Measurements from ENCODE around the gene SOAT2. TPM values are rescaled to one million over a fixed set of nuclear protein-coding genes. Genes with fewer than 3 reads are reported as not detected.

The SOAT2 gene
- total and polyA plus RNA-seq, 5 experiments from 2014 or later = 0.42 to 0.80 (median 0.71) TPM

- H3K36me3 Mint-ChIP-seq = peaks cover 0 to 14% (median 0%) of the 10 kb centered on the region in 3 donors
- no peak overlapping the region for H3K4me3 Mint-ChIP-seq
- no peak for ATAC-seq
- H3K9me3 Mint-ChIP-seq = no peaks in the 10 kb centered on the region
- H3K4me1 Mint-ChIP-seq = peaks cover 0 to 2% (median 0%) of the 10 kb centered on the region in 4 donors
- no peak for DNase-seq
- POLR2A ChIA-PET = no interaction called here
- no peaks in the 10 kb centered on the region for H3K27me3 Mint-ChIP-seq
- no peak overlapping the region for H3K27ac Mint-ChIP-seq
Observed at GRCh38 chr12:53118751-53119300, 15.5 kb downstream of the SOAT2 start.

- H3K27ac Mint-ChIP-seq = peak overlapping the region in 1 of 10 donors; percentile 54
- H3K4me3 Mint-ChIP-seq = no peak overlapping the region
- no peaks in the 10 kb centered on the region for H3K27me3 Mint-ChIP-seq
- DNase-seq = no peak
- H3K4me1 Mint-ChIP-seq = peaks cover 0 to 2% (median 0%) of the 10 kb centered on the region in 4 donors
- H3K9me3 Mint-ChIP-seq = no peaks in the 10 kb centered on the region
- no peak for ATAC-seq
- POLR2A ChIA-PET = interaction anchor here (0.7 kb wide), 2 partner anchors 85 to 170 kb away, joined by 4 to 5 read pairs; no protein-coding TSS in a partner anchor
- peaks cover 0 to 23% (median 8%) of the 10 kb centered on the region in 3 donors for H3K36me3 Mint-ChIP-seq
Observed at GRCh38 chr12:53120685-53121525, 17.6 kb downstream of the SOAT2 start.

GRCh38 chr12:53122961-53123468, 19.7 kb downstream of the SOAT2 start:
- DNase-seq = no peak
- Mint-ChIP-seq H3K27ac (peak overlapping the region in 1 of 10 donors; percentile 39), H3K36me3 (peaks cover 0 to 23% (median 8%) of the 10 kb centered on the region in 3 donors), H3K9me3 (no peaks in the 10 kb centered on the region), H3K4me3 (no peak overlapping the region), H3K4me1 (peaks cover 0 to 3% (median under 1%) of the 10 kb centered on the region in 4 donors), H3K27me3 (peaks cover 0 to 1% (median 0%) of the 10 kb centered on the region in 5 donors)
- POLR2A ChIA-PET = interaction anchor here (1.0 kb wide), 1 partner anchor 44 kb away, joined by 5 read pairs; the partner anchor contains the start of gene SPRYD3
- ATAC-seq = no peak

GRCh38 chr12:53123578-53124351, 20.5 kb downstream of the SOAT2 start:
- Mint-ChIP-seq H3K9me3 (no peaks in the 10 kb centered on the region), H3K4me3 (no peak overlapping the region), H3K4me1 (peaks cover 0 to 3% (median under 1%) of the 10 kb centered on the region in 4 donors), H3K27ac (no peak overlapping the region), H3K27me3 (peaks cover 0 to 1% (median 0%) of the 10 kb centered on the region in 5 donors), H3K36me3 (peaks cover 0 to 22% (median 8%) of the 10 kb centered on the region in 3 donors)
- POLR2A ChIA-PET = interaction anchor here (1.0 kb wide), 1 partner anchor 44 kb away, joined by 5 read pairs; the partner anchor contains the start of gene SPRYD3
- DNase-seq (no peak), ATAC-seq (no peak)

- POLR2A ChIA-PET = no interaction called here
- Mint-ChIP-seq H3K9me3 (no peaks in the 10 kb centered on the region), H3K27ac (peak overlapping the region in 2 of 10 donors; percentile 48 to 62), H3K4me3 (no peak overlapping the region), H3K27me3 (peaks cover 0 to 1% (median 0%) of the 10 kb centered on the region in 5 donors), H3K4me1 (peaks cover 0 to 4% (median 3%) of the 10 kb centered on the region in 4 donors), H3K36me3 (peaks cover 0 to 22% (median 8%) of the 10 kb centered on the region in 3 donors)
- ATAC-seq = no peak
- no peak for DNase-seq
Observed at GRCh38 chr12:53124352-53124723, 21.1 kb downstream of the SOAT2 start.

DNA sequence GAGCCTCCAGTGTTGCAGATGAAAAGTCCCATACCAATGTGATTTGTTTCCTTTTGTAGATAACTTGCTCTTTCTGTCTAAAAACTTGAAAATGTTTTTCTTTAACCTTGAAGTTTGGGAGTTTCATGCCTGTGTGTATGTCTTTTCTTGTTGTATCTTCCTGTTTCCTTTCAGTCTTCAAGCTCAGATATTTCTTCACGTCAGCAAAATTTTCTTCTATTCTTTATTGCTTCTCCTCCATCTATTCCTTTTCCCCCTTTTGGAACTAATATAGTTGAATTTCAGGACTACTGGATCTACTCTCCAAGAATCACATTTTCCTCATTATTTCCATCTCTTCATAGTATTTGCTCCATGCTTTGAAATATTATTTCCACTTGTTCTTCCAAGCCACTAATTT, 23.9 kb downstream of the SOAT2 start:
- POLR2A ChIA-PET = no interaction called here
- ATAC-seq = no peak
- peaks cover 0 to 16% (median 8%) of the 10 kb centered on the region in 3 donors for H3K36me3 Mint-ChIP-seq

GRCh38 chr12:53128780-53129569, 25.7 kb downstream of the SOAT2 start:
- POLR2A ChIA-PET = interaction anchor here (0.5 to 0.7 kb wide), 2 partner anchors 137 to 302 kb away, joined by 3 to 8 read pairs; no protein-coding TSS in a partner anchor
- H3K27ac Mint-ChIP-seq = peak overlapping the region in 1 of 10 donors; percentile 33
- H3K9me3 Mint-ChIP-seq = no peaks in the 10 kb centered on the region
- H3K4me3 Mint-ChIP-seq = no peak overlapping the region
- DNase-seq (no peak), ATAC-seq (no peak)
- H3K4me1 Mint-ChIP-seq = peaks cover 0 to 8% (median 3%) of the 10 kb centered on the region in 4 donors
- H3K27me3 Mint-ChIP-seq = peaks cover 0 to 3% (median 1%) of the 10 kb centered on the region in 5 donors
- H3K36me3 Mint-ChIP-seq = peaks cover 0 to 9% (median 7%) of the 10 kb centered on the region in 3 donors

More for the DNA sequence above, 23.9 kb downstream of the SOAT2 start:
- Mint-ChIP-seq H3K9me3 (no peaks in the 10 kb centered on the region), H3K27ac (peak overlapping the region in 1 of 10 donors; percentile 2), H3K4me1 (peaks cover 0 to 8% (median 3%) of the 10 kb centered on the region in 4 donors), H3K27me3 (peaks cover 0 to 3% (median 1%) of the 10 kb centered on the region in 5 donors), H3K4me3 (no peak overlapping the region)
- DNase-seq = no peak

GRCh38 chr12:53131844-53132243, 28.6 kb downstream of the SOAT2 start:
- POLR2A ChIA-PET = no interaction called here
- Mint-ChIP-seq H3K36me3 (peaks cover 0 to 2% (median 0%) of the 10 kb centered on the region in 3 donors), H3K27ac (peak overlapping the region in 1 of 10 donors; percentile 22), H3K9me3 (peaks cover 0 to 7% (median 0%) of the 10 kb centered on the region in 9 donors), H3K27me3 (peaks cover 0 to 3% (median 1%) of the 10 kb centered on the region in 5 donors), H3K4me3 (no peak overlapping the region), H3K4me1 (peaks cover 0 to 8% (median 3%) of the 10 kb centered on the region in 4 donors)
- DNase-seq (no peak), ATAC-seq (no peak)

DNA sequence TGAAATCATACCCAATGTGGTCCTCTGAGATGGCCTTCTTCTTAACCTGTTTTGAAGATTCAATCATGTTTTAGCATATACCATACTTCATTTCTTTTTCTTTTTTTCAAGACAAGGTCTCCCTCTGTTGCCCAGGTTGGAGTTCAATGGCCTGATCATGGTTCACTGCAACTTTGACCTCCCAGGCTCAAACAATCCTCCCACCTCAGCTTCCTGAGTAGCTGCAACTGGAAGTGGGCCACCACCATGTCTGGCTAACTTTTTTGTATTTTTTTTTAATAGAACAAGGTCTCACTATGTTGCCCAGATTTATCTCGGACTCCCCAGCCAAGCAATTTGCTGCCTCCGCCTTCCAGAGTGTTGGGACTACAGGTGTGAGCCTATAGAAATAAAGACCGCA, 30.4 kb downstream of the SOAT2 start:
- H3K36me3 Mint-ChIP-seq = no peaks in the 10 kb centered on the region
- H3K27ac Mint-ChIP-seq = peak overlapping the region in 1 of 10 donors; percentile 38
- peaks cover 0 to 4% (median 0%) of the 10 kb centered on the region in 5 donors for H3K27me3 Mint-ChIP-seq
- H3K4me3 Mint-ChIP-seq = no peak overlapping the region
- POLR2A ChIA-PET = no interaction called here
- H3K4me1 Mint-ChIP-seq = peaks cover 0 to 8% (median 2%) of the 10 kb centered on the region in 4 donors
- no peak for DNase-seq
- ATAC-seq = no peak
- H3K9me3 Mint-ChIP-seq = peaks cover 0 to 17% (median 3%) of the 10 kb centered on the region in 9 donors

- Mint-ChIP-seq H3K4me1 (no peaks in the 10 kb centered on the region), H3K9me3 (peaks cover 0 to 3% (median 0%) of the 10 kb centered on the region in 9 donors), H3K27me3 (peaks cover 0 to 3% (median 0%) of the 10 kb centered on the region in 5 donors), H3K4me3 (no peak overlapping the region), H3K36me3 (no peaks in the 10 kb centered on the region), H3K27ac (no peak overlapping the region)
- POLR2A ChIA-PET = interaction anchor here (0.6 to 0.7 kb wide), 2 partner anchors 16 to 152 kb away, joined by 3 to 4 read pairs; partner anchors contain the start of gene PFDN5
- no peak for DNase-seq
- ATAC-seq = no peak
Observed at GRCh38 chr12:53143355-53143754, 40.1 kb downstream of the SOAT2 start.

- ATAC-seq (no peak), DNase-seq (no peak)
- H3K9me3 Mint-ChIP-seq = no peaks in the 10 kb centered on the region
- no peaks in the 10 kb centered on the region for H3K4me1 Mint-ChIP-seq
- no peak overlapping the region for H3K27ac Mint-ChIP-seq
- POLR2A ChIA-PET = no interaction called here
- H3K4me3 Mint-ChIP-seq = no peak overlapping the region
- H3K27me3 Mint-ChIP-seq = no peaks in the 10 kb centered on the region
- no peaks in the 10 kb centered on the region for H3K36me3 Mint-ChIP-seq
Observed at GRCh38 chr12:53145383-53146260, 42.3 kb downstream of the SOAT2 start.
